GM12892 (cell line): Measurements from ENCODE around the gene FBXO34.

ENCODE experiments used
- POLR2A ChIP-seq: IDR thresholded peaks from 2 replicates; pipeline ENCODE4 v1.6.1; 2011; ENCODE audit warnings: low read depth, low read length, control low read depth
- POLR2AphosphoS5 ChIP-seq: IDR thresholded peaks from 2 replicates; pipeline ENCODE4 v1.6.1; 2011; ENCODE audit warnings: low read depth, low read length, control low read depth
- TAF1 ChIP-seq: IDR thresholded peaks from 2 replicates; pipeline ENCODE4 v1.6.1; 2011; ENCODE audit warnings: low read depth, mild to moderate bottlenecking, control low read depth, low read length, borderline replicate concordance

DNA sequence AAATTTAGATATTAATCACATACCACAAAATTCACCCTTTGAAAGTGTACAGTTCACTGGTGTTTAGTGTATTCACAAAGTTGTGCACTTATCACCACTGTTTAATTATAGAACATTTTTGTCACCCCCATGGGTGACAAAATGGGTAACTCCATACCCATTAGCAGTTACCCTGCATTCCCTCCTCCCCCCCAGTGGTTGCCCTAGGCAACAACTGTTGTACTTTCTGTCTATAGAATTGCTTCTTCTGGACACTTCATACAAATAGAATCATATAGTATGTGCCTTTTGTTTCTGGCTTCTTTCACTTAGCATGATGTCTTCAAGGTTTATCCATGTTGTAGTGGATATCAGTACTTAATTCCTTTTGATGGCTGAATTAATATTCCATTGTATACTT lies 52.7 kb downstream of the FBXO34 start:
- TF ChIP-seq POLR2A (no peak), TAF1 (no peak), POLR2AphosphoS5 (no peak)
